A673 (cell line): ENCODE data around the gene CLDN14. TPM values are rescaled to one million over a fixed set of nuclear protein-coding genes. Genes with fewer than 3 reads are reported as not detected.

Experiments
- BruUV-seq: library from RNA; stranded (reverse); fragments of 400-500 nt; replicated peaks from 2 replicates; lab custom pipeline; 2021; lab: Mats Ljungman, UMichigan
- CTCF ChIA-PET: fragments of 300-600 bp; sonication (Branson Sonifier 250); formaldehyde crosslinking; loops from one replicate; lab custom pipeline; 2022; ENCODE audit warnings: antibody characterized with exemption; lab: Charles Lee
- POLR2A ChIA-PET: fragments of 300-600 bp; sonication (Branson Sonifier 250); formaldehyde crosslinking; loops from one replicate; lab custom pipeline; 2022; ENCODE audit warnings: antibody characterized with exemption; ENCODE audit not compliant: low non-redundant PET; lab: Charles Lee
- DNase-seq: peaks from one replicate; pipeline ENCODE4 v3.0.0-alpha.2; 2015; ENCODE audit warnings: low spot score
- H3K27ac ChIP-seq: fragments of 200-600 bp; sonication (generic); 2 replicates; pipeline ENCODE4 v1.5.1; 2016; ENCODE audit warnings: mixed run types, low read depth, mild to moderate bottlenecking, mixed read lengths, antibody characterized with exemption, low read length; ENCODE audit not compliant: poor library complexity, severe bottlenecking
- H3K27me3 ChIP-seq: fragments of 200-600 bp; sonication (generic); replicated peaks from 2 replicates; pipeline ENCODE4 v1.6.1; 2017; ENCODE audit warnings: mixed run types, low read depth, mild to moderate bottlenecking, mixed read lengths, antibody characterized with exemption, low read length; ENCODE audit not compliant: insufficient read depth, poor library complexity
- H3K36me3 ChIP-seq: fragments of 200-600 bp; sonication (generic); 2 replicates; pipeline ENCODE4 v1.6.1; 2016; ENCODE audit warnings: mixed run types, mild to moderate bottlenecking, mixed read lengths, antibody characterized with exemption, low read length; ENCODE audit not compliant: insufficient read depth, poor library complexity, severe bottlenecking
- H3K4me1 ChIP-seq: fragments of 200-600 bp; sonication (generic); 2 replicates; pipeline ENCODE4 v1.6.1; 2017; ENCODE audit warnings: mixed run types, mild to moderate bottlenecking, mixed read lengths, antibody characterized with exemption, low read length; ENCODE audit not compliant: insufficient read depth, poor library complexity, severe bottlenecking
- H3K4me3 ChIP-seq: fragments of 200-600 bp; sonication (generic); 2 replicates; pipeline ENCODE4 v1.5.1; 2016; ENCODE audit warnings: low read depth, mixed run types, mild to moderate bottlenecking, mixed read lengths, low read length; ENCODE audit not compliant: poor library complexity, severe bottlenecking
- H3K9me3 ChIP-seq: fragments of 200-600 bp; sonication (generic); 2 replicates; pipeline ENCODE4 v1.6.1; 2016; ENCODE audit warnings: mixed run types, low read depth, mild to moderate bottlenecking, mixed read lengths, antibody characterized with exemption, low read length; ENCODE audit not compliant: poor library complexity, severe bottlenecking
- CTCF ChIP-seq: fragments of 300-800, 200-600 bp; sonication (generic); conservative IDR thresholded peaks from 2 replicates; pipeline ENCODE4 v1.5.1; 2017; ENCODE audit warnings: low read depth, mild to moderate bottlenecking, antibody characterized with exemption, low read length, moderate library complexity, mixed read lengths
- EZH2 ChIP-seq: fragments of 200-600 bp; sonication (generic); IDR thresholded peaks from 2 replicates; pipeline ENCODE4 v1.6.1; 2017; ENCODE audit warnings: borderline replicate concordance, low read depth, mild to moderate bottlenecking, mixed read lengths, antibody characterized with exemption, low read length; ENCODE audit not compliant: poor library complexity, severe bottlenecking
- intact Hi-C: fragments of 100-400 bp; cut with micrococcal nuclease; formaldehyde crosslinking; loops from one replicate; pipeline ENCODE4 v1.10.0; 2022; ENCODE audit not compliant: unreplicated experiment
- total RNA-seq: library from RNA; stranded (reverse); gene quantifications from 2 replicates; pipeline ENCODE4 v1.2.3, GENCODE V29; 2021

Gene CLDN14
- total RNA-seq, 1 experiment from 2014 or later: not detected

DNA sequence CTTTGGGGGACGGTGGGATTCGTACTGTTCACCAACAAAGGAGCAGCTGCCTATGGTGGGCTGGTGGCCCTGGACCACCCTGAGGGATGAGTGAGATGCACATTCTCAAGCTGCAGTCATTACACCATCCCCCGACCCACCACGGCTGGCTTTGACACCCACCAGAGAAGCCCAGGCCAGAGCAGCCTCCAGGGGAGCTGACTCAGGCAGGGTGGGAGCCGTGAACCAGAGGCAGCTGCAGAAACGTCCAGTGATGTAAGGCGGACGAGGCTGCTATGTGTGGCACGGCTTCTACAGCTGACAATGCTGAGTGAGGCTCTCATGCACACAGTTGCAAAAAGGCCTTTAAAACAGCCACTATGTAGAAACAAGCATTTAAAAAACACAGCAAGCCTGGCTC is 54.6 kb downstream of the CLDN14 start:
- POLR2A ChIA-PET: no interaction called here
- intact Hi-C loops: loop anchor here (10.0 kb wide), 1 partner anchor 430 kb away; no protein-coding TSS in a partner anchor
- Histone ChIP-seq H3K27me3 (no peaks in the 10 kb centered on the region), H3K36me3 (no peaks in the 10 kb centered on the region), H3K4me3 (no peak overlapping the region), H3K27ac (no peak overlapping the region), H3K9me3 (no peaks in the 10 kb centered on the region), H3K4me1 (peaks cover 19% of the 10 kb centered on the region)
- CTCF ChIA-PET: interaction anchor here (1.3 kb wide), 1 partner anchor 205 kb away, joined by 13 read pairs; no protein-coding TSS in a partner anchor
- BruUV-seq: no TSS peak
- DNase-seq: no peak
- TF ChIP-seq CTCF (no peak), EZH2 (no peak)

GRCh38 chr21:36424592-36424991 is 55.3 kb downstream of the CLDN14 start:
- intact Hi-C loops: loop anchor here (5.0 to 10.0 kb wide), 4 partner anchors 63 to 430 kb away; no protein-coding TSS in a partner anchor
- Histone ChIP-seq H3K4me3 (no peak overlapping the region), H3K4me1 (peaks cover 25% of the 10 kb centered on the region), H3K9me3 (no peaks in the 10 kb centered on the region), H3K27me3 (no peaks in the 10 kb centered on the region), H3K27ac (no peak overlapping the region), H3K36me3 (no peaks in the 10 kb centered on the region)
- BruUV-seq: no TSS peak
- ChIA-PET CTCF (interaction anchor here (1.3 kb wide), 1 partner anchor 206 kb away, joined by 13 read pairs; no protein-coding TSS in a partner anchor), POLR2A (no interaction called here)
- no peak for DNase-seq
- no peak for TF ChIP-seq EZH2
- no peak for TF ChIP-seq CTCF

GRCh38 chr21:36423771-36424433 is 56.0 kb downstream of the CLDN14 start:
- BruUV-seq: no TSS peak
- DNase-seq: no peak
- H3K36me3 ChIP-seq: peaks cover 4% of the 10 kb centered on the region

More at GRCh38 chr21:36423771-36424433, 56.0 kb downstream of the CLDN14 start:
- Histone ChIP-seq H3K4me3 (no peak overlapping the region), H3K27me3 (no peaks in the 10 kb centered on the region), H3K9me3 (no peaks in the 10 kb centered on the region), H3K4me1 (peaks cover 27% of the 10 kb centered on the region), H3K27ac (no peak overlapping the region)
- POLR2A ChIA-PET: no interaction called here
- intact Hi-C loops: loop anchor here (5.0 to 10.0 kb wide), 4 partner anchors 63 to 431 kb away; no protein-coding TSS in a partner anchor
- TF ChIP-seq CTCF: no peak
- no peak for TF ChIP-seq EZH2
- CTCF ChIA-PET: no interaction called here
